Peyer's patch (tissue), 4 donors: ENCODE measurements around the gene CCDC157. TPM values are rescaled to one million over a fixed set of nuclear protein-coding genes. Genes with fewer than 3 reads are reported as not detected.

Source experiments
- DNase-seq, 3 donors: peaks; one replicate each; pipeline ENCODE4 v3.0.0-alpha.2; 2017 to 2019
- H3K27ac ChIP-seq, 4 donors: fragments of 200-600 bp; sonication (generic); one replicate each; pipeline ENCODE4 v1.5.1; 2016 to 2019
- H3K27me3 ChIP-seq, 2 donors: fragments of 200-600 bp; sonication (generic); one replicate each; pipeline ENCODE4 v1.5.1; 2019
- H3K36me3 ChIP-seq, 3 donors: fragments of 200-600 bp; sonication (generic); one replicate each; pipeline ENCODE4 v1.5.1; 2016 to 2019
- H3K4me1 ChIP-seq, 4 donors: fragments of 200-600 bp; sonication (generic); one replicate each; pipeline ENCODE4 v1.5.1; 2016 to 2019
- H3K4me3 ChIP-seq, 4 donors: fragments of 200-600 bp; sonication (generic); 1 replicate in 3 of 4; 2 replicates in 1 of 4; pipeline ENCODE4 v1.5.1; 2016 to 2019; ENCODE audit warnings: mild to moderate bottlenecking in 1 of 4
- H3K9me3 ChIP-seq, 4 donors: fragments of 200-600 bp; sonication (generic); one replicate each; pipeline ENCODE4 v1.5.1; 2016 to 2019; ENCODE audit warnings: mild to moderate bottlenecking in 1 of 4
- POLR2A ChIP-seq, 2 donors: fragments of 450-650 bp; IDR thresholded peaks; one replicate each; pipeline ENCODE4 v1.5.1; 2017; ENCODE audit warnings: antibody characterized with exemption in 2 of 2, mild to moderate bottlenecking in 2 of 2, moderate library complexity in 2 of 2
- total RNA-seq, 4 donors: library from RNA; depleted of rRNA; stranded (reverse); fragments of >200 nt; gene quantifications; one replicate each; pipeline ENCODE4 v1.1.0, GENCODE V29; 2016
- TF ChIP-seq, protein P1 (sequence below), 6 experiments: fragments of 450-650 bp in 4 of 6; fragments of 200-600 bp in 2 of 6; sonication (generic) in 1 of 6; IDR thresholded peaks; one replicate each; pipeline ENCODE4 v1.5.1; 2017 to 2019; ENCODE audit warnings: antibody characterized with exemption in 6 of 6, mild to moderate bottlenecking in 3 of 6, moderate library complexity in 1 of 6

Gene CCDC157
- total RNA-seq, 4 donors from 2014 or later: 3.5 to 8.8 (median 6.9) TPM

DNA sequence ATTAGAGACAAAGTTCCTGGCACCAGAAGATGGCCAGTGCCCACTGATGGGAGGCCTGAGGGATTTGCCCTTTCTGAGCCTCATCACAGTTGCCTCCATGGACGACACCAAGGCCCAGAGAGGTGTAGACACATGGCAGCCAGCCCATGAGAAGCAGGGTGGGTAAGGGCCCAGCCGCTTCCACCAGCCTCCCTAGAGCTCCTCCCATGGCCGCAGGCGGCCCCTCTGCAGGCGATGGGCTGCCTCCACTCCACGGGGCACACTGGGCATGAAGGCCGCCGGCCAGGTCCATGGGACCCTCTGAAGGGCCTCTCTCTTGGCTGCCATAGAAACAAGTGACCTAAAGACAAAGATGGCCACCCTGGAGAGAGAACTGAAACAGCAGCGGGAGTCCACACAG lies 14.5 kb downstream of the CCDC157 start:
- Histone ChIP-seq H3K4me1 (no peaks in the 10 kb centered on the region), H3K27me3 (no peaks in the 10 kb centered on the region), H3K9me3 (no peaks in the 10 kb centered on the region), H3K4me3 (no peak overlapping the region), H3K27ac (no peak overlapping the region), H3K36me3 (no peaks in the 10 kb centered on the region)
- TF ChIP-seq, protein P1, sequence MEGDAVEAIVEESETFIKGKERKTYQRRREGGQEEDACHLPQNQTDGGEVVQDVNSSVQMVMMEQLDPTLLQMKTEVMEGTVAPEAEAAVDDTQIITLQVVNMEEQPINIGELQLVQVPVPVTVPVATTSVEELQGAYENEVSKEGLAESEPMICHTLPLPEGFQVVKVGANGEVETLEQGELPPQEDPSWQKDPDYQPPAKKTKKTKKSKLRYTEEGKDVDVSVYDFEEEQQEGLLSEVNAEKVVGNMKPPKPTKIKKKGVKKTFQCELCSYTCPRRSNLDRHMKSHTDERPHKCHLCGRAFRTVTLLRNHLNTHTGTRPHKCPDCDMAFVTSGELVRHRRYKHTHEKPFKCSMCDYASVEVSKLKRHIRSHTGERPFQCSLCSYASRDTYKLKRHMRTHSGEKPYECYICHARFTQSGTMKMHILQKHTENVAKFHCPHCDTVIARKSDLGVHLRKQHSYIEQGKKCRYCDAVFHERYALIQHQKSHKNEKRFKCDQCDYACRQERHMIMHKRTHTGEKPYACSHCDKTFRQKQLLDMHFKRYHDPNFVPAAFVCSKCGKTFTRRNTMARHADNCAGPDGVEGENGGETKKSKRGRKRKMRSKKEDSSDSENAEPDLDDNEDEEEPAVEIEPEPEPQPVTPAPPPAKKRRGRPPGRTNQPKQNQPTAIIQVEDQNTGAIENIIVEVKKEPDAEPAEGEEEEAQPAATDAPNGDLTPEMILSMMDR (IDR thresholded peaks at IDR 0.05): no peak
- no peak for TF ChIP-seq POLR2A (IDR thresholded peaks at IDR 0.05)
- no peak for DNase-seq

DNA sequence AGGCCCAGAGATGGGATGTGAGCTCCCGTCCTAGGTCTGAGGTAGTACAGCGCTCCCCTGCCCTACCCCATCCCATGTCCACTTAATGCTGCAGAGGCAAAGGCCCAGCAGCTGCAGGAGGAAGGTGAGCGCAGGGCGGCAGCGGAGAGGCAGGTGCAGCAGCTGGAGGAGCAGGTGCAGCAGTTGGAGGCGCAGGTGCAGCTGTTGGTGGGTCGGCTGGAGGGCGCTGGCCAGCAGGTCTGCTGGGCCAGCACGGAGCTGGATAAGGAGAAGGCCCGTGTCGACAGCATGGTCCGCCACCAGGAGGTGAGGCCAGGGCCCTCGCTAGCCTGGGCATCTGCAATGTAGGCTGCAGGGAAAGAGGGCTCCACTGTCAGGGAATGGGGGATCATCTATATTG lies 15.2 kb downstream of the CCDC157 start:
- Histone ChIP-seq H3K27ac (no peak overlapping the region), H3K27me3 (no peaks in the 10 kb centered on the region), H3K4me1 (no peaks in the 10 kb centered on the region), H3K36me3 (no peaks in the 10 kb centered on the region), H3K9me3 (no peaks in the 10 kb centered on the region), H3K4me3 (no peak overlapping the region)
- peak in 1 of 3 donors; percentile 46 for DNase-seq
- TF ChIP-seq, protein P1 (IDR thresholded peaks at IDR 0.05): no peak
- no peak for TF ChIP-seq POLR2A (IDR thresholded peaks at IDR 0.05)

DNA sequence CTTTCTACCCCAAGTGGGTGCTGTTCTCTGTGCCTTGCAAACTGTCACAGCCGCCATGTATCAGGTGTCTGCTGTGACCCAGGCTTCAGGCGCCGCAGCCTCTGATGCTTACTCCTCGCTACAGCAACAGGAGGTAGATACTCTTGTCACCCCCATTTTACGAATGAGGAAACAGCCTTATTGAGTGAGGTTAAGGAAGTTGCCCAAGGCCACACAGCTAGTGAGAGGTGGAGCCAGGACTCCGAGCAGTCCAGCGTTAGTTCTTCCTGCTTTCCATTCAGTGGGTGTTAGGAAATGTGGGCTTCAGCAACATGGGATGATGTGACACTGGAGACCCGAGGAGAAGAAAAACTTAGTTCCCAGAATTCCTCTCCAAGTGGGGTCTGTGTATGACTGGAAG lies 16.1 kb downstream of the CCDC157 start:
- H3K9me3 ChIP-seq: no peaks in the 10 kb centered on the region
- H3K36me3 ChIP-seq: no peaks in the 10 kb centered on the region
- no peaks in the 10 kb centered on the region for H3K4me1 ChIP-seq
- H3K27ac ChIP-seq: no peak overlapping the region
- H3K4me3 ChIP-seq: no peak overlapping the region
- TF ChIP-seq POLR2A (IDR thresholded peaks at IDR 0.05): no peak
- TF ChIP-seq, protein P1 (IDR thresholded peaks at IDR 0.05): no peak
- DNase-seq: no peak
- no peaks in the 10 kb centered on the region for H3K27me3 ChIP-seq

DNA sequence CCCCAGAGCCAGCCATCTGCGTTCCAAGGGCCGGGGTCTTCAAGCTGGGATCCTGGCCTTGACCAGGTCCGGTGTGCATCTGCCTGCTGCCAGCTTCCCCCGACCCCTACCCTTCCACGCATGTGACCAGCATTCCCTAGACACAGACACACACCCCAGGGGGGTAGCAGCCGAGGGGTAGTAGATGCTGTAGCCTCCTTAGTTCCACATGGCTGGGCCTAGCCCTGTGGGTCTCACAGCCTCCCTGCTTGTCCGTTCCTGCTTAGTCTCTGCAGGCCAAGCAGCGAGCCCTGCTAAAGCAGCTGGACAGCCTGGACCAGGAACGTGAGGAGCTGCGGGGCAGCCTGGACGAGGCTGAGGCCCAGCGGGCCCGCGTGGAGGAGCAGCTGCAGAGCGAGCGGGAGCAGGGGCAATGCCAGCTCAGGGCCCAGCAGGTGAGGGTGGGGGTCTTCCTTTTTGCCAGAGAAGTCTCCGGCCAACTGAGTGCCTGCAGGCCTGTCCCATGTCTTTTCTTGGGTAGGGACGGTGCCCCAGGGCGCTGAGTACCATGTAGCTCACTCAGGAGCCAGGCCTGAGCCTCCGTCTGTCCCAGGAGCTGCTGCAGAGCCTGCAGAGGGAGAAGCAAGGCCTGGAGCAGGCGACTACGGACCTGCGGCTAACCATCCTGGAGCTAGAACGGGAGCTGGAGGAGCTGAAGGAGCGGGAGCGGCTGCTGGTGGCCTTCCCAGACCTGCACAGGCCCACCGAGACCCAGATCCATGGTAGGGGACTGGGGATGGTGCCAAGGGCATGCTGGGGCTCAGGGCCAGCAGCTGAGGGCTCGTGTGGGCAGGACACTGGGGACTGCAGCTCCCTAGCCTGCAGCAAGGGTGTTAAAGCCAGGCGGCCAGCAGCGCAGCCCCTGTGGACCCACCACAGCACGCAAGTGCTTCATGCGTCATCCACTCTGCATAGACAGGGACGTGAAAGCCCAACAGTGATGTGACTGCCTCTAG lies 16.8 kb downstream of the CCDC157 start:
- TF ChIP-seq, protein P1 (IDR thresholded peaks at IDR 0.05): no peak
- TF ChIP-seq POLR2A (IDR thresholded peaks at IDR 0.05): no peak
- no peak overlapping the region for H3K4me3 ChIP-seq
- no peaks in the 10 kb centered on the region for H3K4me1 ChIP-seq
- no peaks in the 10 kb centered on the region for H3K9me3 ChIP-seq
- no peak overlapping the region for H3K27ac ChIP-seq
- no peak for DNase-seq
- H3K36me3 ChIP-seq: no peaks in the 10 kb centered on the region
- H3K27me3 ChIP-seq: no peaks in the 10 kb centered on the region

DNA sequence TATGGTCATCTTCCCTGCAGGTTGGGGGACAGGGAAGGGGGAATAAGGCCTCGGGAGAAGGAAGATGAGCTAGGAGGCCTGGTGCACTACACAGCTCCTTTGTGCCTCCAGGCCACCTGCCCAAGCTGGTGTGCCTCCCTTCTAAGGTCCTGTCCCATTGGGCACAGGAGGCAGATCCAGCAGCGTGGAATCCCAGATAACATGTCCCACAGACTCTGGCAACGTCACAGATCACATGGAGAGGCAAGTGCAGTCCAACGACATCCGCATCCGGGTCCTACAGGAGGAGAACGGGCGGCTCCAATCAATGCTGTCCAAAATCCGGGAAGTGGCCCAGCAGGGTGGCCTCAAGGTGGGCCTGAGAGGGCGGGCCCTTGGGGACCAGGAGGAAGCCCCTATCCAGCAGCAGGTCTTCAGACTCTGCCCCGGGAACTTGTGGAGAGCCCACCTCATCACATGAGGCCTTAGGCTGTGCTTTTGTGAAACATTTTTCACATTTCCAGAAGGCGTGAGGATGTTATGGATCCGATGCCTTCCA lies 18.6 kb downstream of the CCDC157 start:
- Histone ChIP-seq H3K9me3 (no peaks in the 10 kb centered on the region), H3K27ac (no peak overlapping the region), H3K4me1 (no peaks in the 10 kb centered on the region), H3K36me3 (no peaks in the 10 kb centered on the region), H3K4me3 (no peak overlapping the region), H3K27me3 (no peaks in the 10 kb centered on the region)
- DNase-seq: no peak
- TF ChIP-seq, protein P1 (IDR thresholded peaks at IDR 0.05): no peak
- no peak for TF ChIP-seq POLR2A (IDR thresholded peaks at IDR 0.05)
